Measurements from ENCODE around the gene PCK1.

DNA sequence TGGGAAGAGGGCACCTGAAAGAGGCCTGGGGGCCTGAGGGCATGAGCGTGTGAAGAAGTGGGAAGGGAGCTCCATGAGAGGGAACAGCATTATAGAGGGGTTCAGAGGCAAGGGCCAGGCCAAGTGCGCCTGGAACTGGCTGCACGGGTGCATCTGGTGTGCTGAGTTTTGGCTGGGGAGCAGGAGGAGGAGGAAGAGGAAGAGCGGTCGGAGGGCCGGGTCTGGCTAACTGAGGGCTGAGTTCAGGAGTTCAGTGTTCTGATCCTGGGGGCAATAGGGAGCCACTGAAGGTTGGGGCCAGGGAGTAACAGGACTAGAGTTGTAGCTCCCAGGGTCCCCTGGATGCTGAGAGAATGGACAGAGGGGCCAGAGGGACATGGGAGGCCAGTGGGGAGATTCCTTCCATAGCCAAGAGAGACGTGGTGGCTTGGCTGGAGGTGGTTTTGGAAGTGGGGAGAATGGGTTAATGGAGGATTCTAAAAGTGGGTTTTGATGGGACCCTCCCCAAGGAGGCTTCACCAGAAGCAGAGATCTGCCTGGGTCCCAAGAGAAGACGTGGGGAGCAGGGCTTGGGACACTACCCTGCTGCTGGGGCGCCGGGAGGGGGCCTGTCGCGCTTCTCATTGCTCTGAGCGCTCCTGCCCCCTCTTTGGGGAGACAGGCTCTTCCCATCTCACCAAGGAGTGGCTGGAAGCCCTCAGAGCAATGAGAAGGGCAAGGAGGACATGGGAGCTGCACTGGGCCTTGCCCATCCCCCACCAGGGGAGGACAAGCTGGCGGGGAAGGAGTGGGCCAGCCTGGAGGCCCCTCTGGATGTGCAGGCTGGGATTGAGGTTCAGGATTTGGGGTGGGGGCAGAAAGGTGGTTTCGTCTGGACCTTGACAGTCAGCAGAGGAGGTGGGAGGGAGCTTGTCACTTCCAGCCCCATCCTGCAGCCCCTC is 30.6 kb downstream of the PCK1 start:
- TF ChIP-seq CTCF (IDR thresholded peaks at IDR 0.05; ENCODE audit: low read depth, low read length) (no peak), EZH2phosphoT487 (IDR thresholded peaks at IDR 0.05; ENCODE audit: low read depth) (no peak)

Data from OCI-LY3 (cell line).